ENCODE data around the gene OSBPL6. TPM values are rescaled to one million over a fixed set of nuclear protein-coding genes. Genes with fewer than 3 reads are reported as not detected.
A peak's percentile ranks its signal among the peaks of the same experiment; 100 is the strongest.

The OSBPL6 gene
- polyA plus RNA-seq, 1 donor (not counting 4 experiments of a cell fraction or from before 2014, with no cell fraction given) = 11.6 TPM

DNA sequence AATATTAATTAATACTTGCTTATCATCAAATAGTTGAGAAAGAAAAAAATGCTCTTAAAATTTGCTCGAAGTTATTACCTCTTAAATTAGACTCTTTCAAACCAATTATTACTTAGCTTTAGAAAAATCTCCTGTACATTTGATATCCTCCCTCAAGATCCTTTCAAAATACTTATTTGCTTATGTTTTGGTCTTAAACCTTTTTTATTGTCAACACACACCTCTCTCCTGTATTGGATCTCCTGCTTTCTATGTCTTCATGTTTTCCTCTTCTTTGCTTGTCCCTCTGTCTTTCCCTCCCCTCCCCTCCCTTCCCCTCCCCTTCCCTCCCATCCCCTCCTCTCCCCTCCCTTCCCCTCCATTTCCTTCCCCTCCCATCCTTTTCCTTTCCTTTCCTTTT lies 14.0 kb downstream of the OSBPL6 start:
- peaks cover 2% of the 10 kb centered on the region for H3K9me1 ChIP-seq (ENCODE audit: control insufficient read depth, extremely low read depth, insufficient read depth, low read length)
- FAIRE-seq = no peak
- no peaks in the 10 kb centered on the region for H4K20me1 ChIP-seq (ENCODE audit: control insufficient read depth, extremely low read depth, insufficient read depth, low read length)
- DNase-seq (ENCODE audit: low read depth, low spot score) = no peak
- H3K4me2 ChIP-seq (ENCODE audit: control insufficient read depth, extremely low read depth, insufficient read depth, low read depth, low read length) = no peak overlapping the region
- TF ChIP-seq, protein P1, sequence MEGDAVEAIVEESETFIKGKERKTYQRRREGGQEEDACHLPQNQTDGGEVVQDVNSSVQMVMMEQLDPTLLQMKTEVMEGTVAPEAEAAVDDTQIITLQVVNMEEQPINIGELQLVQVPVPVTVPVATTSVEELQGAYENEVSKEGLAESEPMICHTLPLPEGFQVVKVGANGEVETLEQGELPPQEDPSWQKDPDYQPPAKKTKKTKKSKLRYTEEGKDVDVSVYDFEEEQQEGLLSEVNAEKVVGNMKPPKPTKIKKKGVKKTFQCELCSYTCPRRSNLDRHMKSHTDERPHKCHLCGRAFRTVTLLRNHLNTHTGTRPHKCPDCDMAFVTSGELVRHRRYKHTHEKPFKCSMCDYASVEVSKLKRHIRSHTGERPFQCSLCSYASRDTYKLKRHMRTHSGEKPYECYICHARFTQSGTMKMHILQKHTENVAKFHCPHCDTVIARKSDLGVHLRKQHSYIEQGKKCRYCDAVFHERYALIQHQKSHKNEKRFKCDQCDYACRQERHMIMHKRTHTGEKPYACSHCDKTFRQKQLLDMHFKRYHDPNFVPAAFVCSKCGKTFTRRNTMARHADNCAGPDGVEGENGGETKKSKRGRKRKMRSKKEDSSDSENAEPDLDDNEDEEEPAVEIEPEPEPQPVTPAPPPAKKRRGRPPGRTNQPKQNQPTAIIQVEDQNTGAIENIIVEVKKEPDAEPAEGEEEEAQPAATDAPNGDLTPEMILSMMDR (optimal IDR thresholded peaks at IDR 0.05 in 1 of 3, IDR thresholded peaks at IDR 0.05 in 1 of 3, conservative IDR thresholded peaks at IDR 0.05 in 1 of 3; ENCODE audit: extremely low read depth in 1 of 3, insufficient read depth in 2 of 3, low read length in 3 of 3) = no peak
- TF ChIP-seq EZH2 (IDR thresholded peaks at IDR 0.05; ENCODE audit: low read length) = no peak
- H2AFZ ChIP-seq (ENCODE audit: control insufficient read depth, low read length) = no peak overlapping the region
- dilution Hi-C loops (cut with MboI; ENCODE audit: extremely low pct_ligation_motif_present, low sequenced_read_pairs) = no loop called here
- peaks cover 11% of the 10 kb centered on the region for H3K4me1 ChIP-seq (ENCODE audit: control insufficient read depth, extremely low read depth, insufficient read depth, low read length)
- no peak overlapping the region for H3K4me3 ChIP-seq (ENCODE audit: control insufficient read depth in 2 of 3, extremely low read depth in 1 of 3, insufficient read depth in 2 of 3, low read depth in 1 of 3, low read length in 3 of 3)
- H3K27me3 ChIP-seq (ENCODE audit: control insufficient read depth, extremely low read depth, insufficient read depth, low read length) = no peaks in the 10 kb centered on the region
- no peaks in the 10 kb centered on the region for H3K36me3 ChIP-seq (ENCODE audit: control insufficient read depth in 2 of 2, extremely low read depth in 1 of 2, insufficient read depth in 2 of 2, low read length in 2 of 2)
- H3K79me2 ChIP-seq (ENCODE audit: control insufficient read depth, insufficient read depth, low read length) = peaks cover 4% of the 10 kb centered on the region
- no peak overlapping the region for H3K9ac ChIP-seq (ENCODE audit: control insufficient read depth, extremely low read depth, insufficient read depth, low read length)
- H3K9me3 ChIP-seq (ENCODE audit: control insufficient read depth, low read depth, low read length) = no peaks in the 10 kb centered on the region
- H3K27ac ChIP-seq (ENCODE audit: control insufficient read depth, insufficient read depth, low read length) = no peak overlapping the region

DNA sequence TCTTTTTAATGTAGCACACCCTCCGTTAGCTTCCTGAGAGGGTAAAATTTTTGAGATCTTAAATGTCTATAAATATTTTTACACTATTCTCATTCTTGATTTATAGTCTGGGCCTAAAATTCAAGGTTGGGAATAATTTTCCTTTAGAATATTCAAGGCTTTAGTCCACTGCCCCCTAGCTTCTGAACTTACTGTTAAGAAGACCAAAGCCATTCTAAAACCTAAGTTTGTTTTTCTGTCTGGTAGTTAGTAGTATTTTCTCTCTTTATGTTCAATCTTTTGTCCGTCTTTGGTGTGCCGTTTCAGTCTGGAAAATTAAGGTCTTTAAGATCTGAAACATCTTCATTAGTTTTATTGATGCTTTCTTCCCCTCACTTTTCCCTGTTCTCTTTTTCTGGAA lies 14.5 kb downstream of the OSBPL6 start:
- dilution Hi-C loops (cut with MboI; ENCODE audit: extremely low pct_ligation_motif_present, low sequenced_read_pairs) = no loop called here
- H3K9ac ChIP-seq (ENCODE audit: control insufficient read depth, extremely low read depth, insufficient read depth, low read length) = no peak overlapping the region
- no peaks in the 10 kb centered on the region for H3K36me3 ChIP-seq (ENCODE audit: control insufficient read depth in 2 of 2, extremely low read depth in 1 of 2, insufficient read depth in 2 of 2, low read length in 2 of 2)
- DNase-seq (ENCODE audit: low read depth, low spot score) (no peak), FAIRE-seq (no peak)
- H3K9me1 ChIP-seq (ENCODE audit: control insufficient read depth, extremely low read depth, insufficient read depth, low read length) = peaks cover 2% of the 10 kb centered on the region
- no peaks in the 10 kb centered on the region for H3K9me3 ChIP-seq (ENCODE audit: control insufficient read depth, low read depth, low read length)
- H3K27me3 ChIP-seq (ENCODE audit: control insufficient read depth, extremely low read depth, insufficient read depth, low read length) = no peaks in the 10 kb centered on the region
- peaks cover 1% of the 10 kb centered on the region for H3K79me2 ChIP-seq (ENCODE audit: control insufficient read depth, insufficient read depth, low read length)
- H2AFZ ChIP-seq (ENCODE audit: control insufficient read depth, low read length) = no peak overlapping the region
- TF ChIP-seq EZH2 (IDR thresholded peaks at IDR 0.05; ENCODE audit: low read length) = no peak
- TF ChIP-seq, protein P1 (optimal IDR thresholded peaks at IDR 0.05 in 1 of 3, IDR thresholded peaks at IDR 0.05 in 1 of 3, conservative IDR thresholded peaks at IDR 0.05 in 1 of 3; ENCODE audit: extremely low read depth in 1 of 3, insufficient read depth in 2 of 3, low read length in 3 of 3) = peak in 1 of 3 experiments; percentile 23
- H4K20me1 ChIP-seq (ENCODE audit: control insufficient read depth, extremely low read depth, insufficient read depth, low read length) = no peaks in the 10 kb centered on the region
- H3K27ac ChIP-seq (ENCODE audit: control insufficient read depth, insufficient read depth, low read length) = no peak overlapping the region
- peaks cover 11% of the 10 kb centered on the region for H3K4me1 ChIP-seq (ENCODE audit: control insufficient read depth, extremely low read depth, insufficient read depth, low read length)
- no peak overlapping the region for H3K4me2 ChIP-seq (ENCODE audit: control insufficient read depth, extremely low read depth, insufficient read depth, low read depth, low read length)
- H3K4me3 ChIP-seq (ENCODE audit: control insufficient read depth in 2 of 3, extremely low read depth in 1 of 3, insufficient read depth in 2 of 3, low read depth in 1 of 3, low read length in 3 of 3) = no peak overlapping the region

Measured in keratinocyte (primary cell).